Tibial nerve (tissue), 4 donors: ENCODE measurements around the gene KRTAP9-7. TPM values are rescaled to one million over a fixed set of nuclear protein-coding genes. Genes with fewer than 3 reads are reported as not detected.
"Not testable (repeated sequence)": the region's sequence is repeated elsewhere in the genome, so short reads cannot be mapped to it uniquely, and the experiment has no call there.

Experiments used
- DNase-seq, 2 donors: peaks; one replicate each; pipeline ENCODE4 v3.0.0-alpha.2; 2019; ENCODE audit warnings: low spot score in 2 of 2
- H3K27ac ChIP-seq, 4 donors: fragments of 200-600 bp; sonication (generic) in 3 of 4; one replicate each; pipeline ENCODE4 v1.5.1; 2017 to 2019; ENCODE audit warnings: mild to moderate bottlenecking in 1 of 4
- H3K27me3 ChIP-seq, 2 donors: fragments of 200-600 bp; sonication (generic) in 1 of 2; one replicate each; pipeline versions ENCODE4 v1.5.1 to v1.6.0; 2017 to 2019
- H3K36me3 ChIP-seq, 3 donors: fragments of 200-600 bp; sonication (generic); one replicate each; pipeline ENCODE4 v1.5.1; 2018 to 2019
- H3K4me1 ChIP-seq, 4 donors: fragments of 200-600 bp; sonication (generic) in 3 of 4; one replicate each; pipeline ENCODE4 v1.5.1; 2017 to 2019
- H3K4me3 ChIP-seq, 4 donors: fragments of 200-600 bp; sonication (generic) in 3 of 4; one replicate each; pipeline ENCODE4 v1.5.1; 2017 to 2019; ENCODE audit warnings: mild to moderate bottlenecking in 1 of 4, moderate library complexity in 1 of 4
- H3K9me3 ChIP-seq, 4 donors: fragments of 200-600 bp; sonication (generic) in 3 of 4; one replicate each; pipeline ENCODE4 v1.5.1; 2017 to 2019
- EP300 ChIP-seq, 2 donors: sonication (generic); formaldehyde crosslinking; IDR thresholded peaks; one replicate each; pipeline ENCODE4 v1.6.1; 2017; ENCODE audit warnings: antibody characterized with exemption in 2 of 2, mild to moderate bottlenecking in 1 of 2
- POLR2A ChIP-seq, 2 donors: fragments of 450-650 bp; IDR thresholded peaks; one replicate each; pipeline ENCODE4 v1.6.1; 2017; ENCODE audit warnings: antibody characterized with exemption in 2 of 2, mild to moderate bottlenecking in 2 of 2, moderate library complexity in 2 of 2
- WGBS, 2 donors: methylation state at CpG; one replicate each; pipeline ENCODE4 v1.1.5; 2018; 5-methylcytosine and 5-hydroxymethylcytosine counted together
- total RNA-seq, 4 donors: library from RNA; depleted of rRNA; stranded (reverse); fragments of >200 nt; gene quantifications; one replicate each; pipeline ENCODE4 v1.1.0, GENCODE V29; 2016
- TF ChIP-seq, protein P1 (sequence below), 5 experiments: fragments of 200-600 bp in 3 of 5; fragments of 450-650 bp in 2 of 5; sonication (generic) in 3 of 5; IDR thresholded peaks; one replicate each; pipeline ENCODE4 v1.5.1; 2016 to 2019; ENCODE audit warnings: antibody characterized with exemption in 5 of 5, mild to moderate bottlenecking in 3 of 5, moderate library complexity in 2 of 5

KRTAP9-7 gene
- total RNA-seq, 4 donors from 2014 or later = not detected

DNA sequence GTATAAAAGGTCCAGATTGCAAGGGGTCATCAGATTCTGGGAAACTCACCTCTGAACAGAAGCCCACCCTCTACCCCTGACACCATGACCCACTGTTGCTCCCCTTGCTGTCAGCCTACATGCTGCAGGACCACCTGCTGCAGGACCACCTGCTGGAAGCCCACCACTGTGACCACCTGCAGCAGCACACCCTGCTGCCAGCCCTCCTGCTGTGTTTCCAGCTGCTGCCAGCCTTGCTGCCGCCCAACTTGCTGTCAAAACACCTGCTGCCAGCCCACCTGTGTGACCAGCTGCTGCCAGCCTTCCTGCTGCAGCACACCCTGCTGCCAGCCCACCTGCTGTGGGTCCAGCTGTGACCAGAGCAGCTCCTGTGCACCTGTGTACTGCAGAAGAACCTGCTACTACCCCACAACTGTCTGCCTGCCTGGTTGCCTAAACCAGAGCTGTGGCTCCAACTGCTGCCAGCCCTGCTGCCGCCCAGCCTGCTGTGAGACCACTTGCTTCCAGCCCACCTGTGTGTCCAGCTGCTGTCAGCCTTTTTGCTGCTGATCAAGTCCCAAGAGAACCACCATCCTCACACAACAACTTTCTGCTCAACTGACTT lies 25.8 kb upstream of the KRTAP9-7 start, which contains the start of gene KRTAP9-4:
Gene KRTAP9-4 (plus strand): TSS at position 51 of the 604 bp plus-strand sequence. CDS start 34 bp downstream, at position 85.
- not testable (repeated sequence) for H3K36me3 ChIP-seq, H3K27ac ChIP-seq, H3K9me3 ChIP-seq, DNase-seq, H3K4me3 ChIP-seq, H3K27me3 ChIP-seq, H3K4me1 ChIP-seq
- WGBS, 2 donors = 60 to 100% methylated on average over 1 of the region's 2 CpGs

DNA sequence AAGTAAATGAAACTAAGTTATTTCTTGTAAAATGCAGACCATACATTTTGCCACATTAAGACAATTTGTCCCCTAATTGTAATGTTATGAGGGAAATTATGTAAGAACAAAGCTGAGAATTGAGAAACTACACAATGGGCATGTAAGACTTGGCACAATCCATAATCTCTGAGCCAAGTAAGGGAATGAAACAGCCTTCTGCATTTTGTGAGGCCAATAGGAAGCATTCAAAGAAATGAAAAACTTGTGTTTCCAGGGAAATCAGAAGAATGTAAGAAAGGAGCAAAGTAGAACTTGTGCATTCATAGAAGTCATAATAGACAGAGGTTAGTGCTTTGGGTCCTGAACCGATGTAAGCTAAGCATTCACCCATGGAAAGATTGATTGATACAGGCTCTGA lies 24.2 kb upstream of the KRTAP9-7 start:
- H3K4me3 ChIP-seq = no peak overlapping the region
- no peak overlapping the region for H3K27ac ChIP-seq
- H3K27me3 ChIP-seq = peaks cover 0 to 4% of the 10 kb centered on the region in 2 donors
- 43 to 52% methylated on average over 1 of the region's 1 CpG for WGBS, 2 donors
- no peaks in the 10 kb centered on the region for H3K36me3 ChIP-seq
- TF ChIP-seq POLR2A (IDR thresholded peaks at IDR 0.05) (no peak), EP300 (IDR thresholded peaks at IDR 0.05) (no peak)
- TF ChIP-seq, protein P1, sequence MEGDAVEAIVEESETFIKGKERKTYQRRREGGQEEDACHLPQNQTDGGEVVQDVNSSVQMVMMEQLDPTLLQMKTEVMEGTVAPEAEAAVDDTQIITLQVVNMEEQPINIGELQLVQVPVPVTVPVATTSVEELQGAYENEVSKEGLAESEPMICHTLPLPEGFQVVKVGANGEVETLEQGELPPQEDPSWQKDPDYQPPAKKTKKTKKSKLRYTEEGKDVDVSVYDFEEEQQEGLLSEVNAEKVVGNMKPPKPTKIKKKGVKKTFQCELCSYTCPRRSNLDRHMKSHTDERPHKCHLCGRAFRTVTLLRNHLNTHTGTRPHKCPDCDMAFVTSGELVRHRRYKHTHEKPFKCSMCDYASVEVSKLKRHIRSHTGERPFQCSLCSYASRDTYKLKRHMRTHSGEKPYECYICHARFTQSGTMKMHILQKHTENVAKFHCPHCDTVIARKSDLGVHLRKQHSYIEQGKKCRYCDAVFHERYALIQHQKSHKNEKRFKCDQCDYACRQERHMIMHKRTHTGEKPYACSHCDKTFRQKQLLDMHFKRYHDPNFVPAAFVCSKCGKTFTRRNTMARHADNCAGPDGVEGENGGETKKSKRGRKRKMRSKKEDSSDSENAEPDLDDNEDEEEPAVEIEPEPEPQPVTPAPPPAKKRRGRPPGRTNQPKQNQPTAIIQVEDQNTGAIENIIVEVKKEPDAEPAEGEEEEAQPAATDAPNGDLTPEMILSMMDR (IDR thresholded peaks at IDR 0.05) = no peak
- H3K9me3 ChIP-seq = no peaks in the 10 kb centered on the region
- no peak for DNase-seq
- no peaks in the 10 kb centered on the region for H3K4me1 ChIP-seq

DNA sequence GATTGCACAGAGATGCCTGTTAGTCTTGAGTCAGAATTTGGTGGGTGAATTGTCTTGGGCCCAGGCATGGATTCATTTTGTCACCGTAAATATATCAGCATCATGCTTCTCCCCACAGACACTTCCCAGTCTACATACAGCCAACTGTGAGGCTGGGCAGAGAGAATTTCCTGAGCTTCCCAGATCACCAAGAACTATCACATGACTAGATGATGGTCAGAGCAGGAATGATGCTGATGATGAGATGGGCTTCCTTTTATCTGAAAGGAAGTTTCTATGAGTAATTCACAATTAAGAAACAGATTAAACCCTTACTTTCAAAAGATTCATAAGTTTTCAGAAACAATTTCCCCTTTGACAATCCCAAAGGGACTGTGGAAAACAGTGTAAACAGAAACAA lies 20.6 kb upstream of the KRTAP9-7 start:
- no peak for DNase-seq
- TF ChIP-seq POLR2A (IDR thresholded peaks at IDR 0.05) (no peak), EP300 (IDR thresholded peaks at IDR 0.05) (no peak)
- TF ChIP-seq, protein P1 (IDR thresholded peaks at IDR 0.05) = no peak
- peaks cover 0 to 10% of the 10 kb centered on the region in 2 donors for H3K27me3 ChIP-seq
- no peaks in the 10 kb centered on the region for H3K9me3 ChIP-seq
- H3K36me3 ChIP-seq = no peaks in the 10 kb centered on the region
- H3K27ac ChIP-seq = no peak overlapping the region
- 0 to 33% methylated on average over 1 of the region's 1 CpG for WGBS, 2 donors
- H3K4me1 ChIP-seq = no peaks in the 10 kb centered on the region
- H3K4me3 ChIP-seq = no peak overlapping the region

DNA sequence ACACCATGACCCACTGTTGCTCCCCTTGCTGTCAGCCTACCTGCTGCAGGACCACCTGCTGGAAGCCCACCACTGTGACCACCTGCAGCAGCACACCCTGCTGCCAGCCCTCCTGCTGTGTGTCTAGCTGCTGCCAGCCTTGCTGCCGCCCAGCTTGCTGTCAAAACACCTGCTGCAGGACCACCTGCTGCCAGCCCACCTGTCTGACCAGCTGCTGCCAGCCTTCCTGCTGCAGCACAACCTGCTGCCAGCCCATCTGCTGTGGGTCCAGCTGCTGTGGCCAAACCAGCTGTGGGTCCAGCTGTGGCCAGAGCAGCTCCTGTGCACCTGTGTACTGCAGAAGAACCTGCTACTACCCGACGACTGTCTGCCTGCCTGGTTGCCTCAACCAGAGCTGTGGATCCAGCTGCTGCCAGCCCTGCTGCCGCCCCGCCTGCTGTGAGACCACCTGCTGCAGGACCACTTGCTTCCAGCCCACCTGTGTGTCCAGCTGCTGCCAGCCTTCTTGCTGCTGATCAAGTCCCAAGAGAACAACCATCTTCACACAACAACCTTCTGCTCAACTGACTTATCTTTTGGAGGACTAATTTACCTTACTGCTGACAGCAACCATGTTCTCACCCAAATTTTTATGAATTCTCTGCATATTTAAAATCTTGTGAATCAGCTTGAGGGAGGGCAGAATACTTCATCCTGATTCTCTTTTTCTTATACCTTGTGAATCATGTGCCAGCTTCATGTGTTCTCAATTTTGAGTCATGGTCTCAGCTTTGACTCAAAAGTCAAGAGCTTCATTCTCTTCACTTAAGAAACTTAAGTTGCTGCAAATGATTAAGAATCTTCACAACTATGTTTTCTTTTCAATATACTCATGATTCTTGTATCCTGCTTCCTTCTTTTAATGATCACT lies 19.9 kb upstream of the KRTAP9-7 start, which contains the start of gene KRTAP9-9:
Gene KRTAP9-9 (plus strand): TSS at position 4 of the 910 bp plus-strand sequence.
- not testable (repeated sequence) for H3K4me1 ChIP-seq, DNase-seq, H3K36me3 ChIP-seq, H3K9me3 ChIP-seq, H3K4me3 ChIP-seq, H3K27ac ChIP-seq
- 84 to 93% methylated on average over 4 of the region's 5 CpGs for WGBS, 2 donors
- H3K27me3 ChIP-seq = peaks cover 0 to 10% of the 10 kb centered on the region in 2 donors

DNA sequence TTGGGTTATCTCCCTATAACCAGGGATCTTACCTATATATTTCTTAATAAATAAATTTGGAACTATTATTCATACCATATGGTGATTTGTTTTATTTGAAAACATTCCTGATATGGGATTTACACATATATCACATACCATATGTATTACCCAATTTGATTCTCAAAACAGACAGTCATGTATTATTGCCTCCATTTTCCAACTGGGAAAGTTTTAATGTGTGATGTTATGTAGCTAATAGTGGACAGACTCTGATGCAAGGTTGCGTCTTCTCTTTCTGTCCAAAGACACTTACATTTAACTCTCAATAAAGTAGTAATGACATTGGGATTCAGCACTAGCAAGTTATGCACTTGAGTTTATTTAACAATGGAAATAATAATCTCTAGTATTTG lies 19.2 kb upstream of the KRTAP9-7 start:
- H3K27me3 ChIP-seq = peaks cover 0 to 10% of the 10 kb centered on the region in 2 donors
- H3K27ac ChIP-seq = no peak overlapping the region
- DNase-seq = no peak
- H3K4me3 ChIP-seq = no peak overlapping the region
- no peaks in the 10 kb centered on the region for H3K36me3 ChIP-seq
- TF ChIP-seq POLR2A (IDR thresholded peaks at IDR 0.05) (no peak), EP300 (IDR thresholded peaks at IDR 0.05) (no peak)
- TF ChIP-seq, protein P1 (IDR thresholded peaks at IDR 0.05) = no peak
- 88 to 94% methylated on average over 1 of the region's 1 CpG for WGBS, 2 donors
- H3K4me1 ChIP-seq = no peaks in the 10 kb centered on the region
- H3K9me3 ChIP-seq = no peaks in the 10 kb centered on the region

DNA sequence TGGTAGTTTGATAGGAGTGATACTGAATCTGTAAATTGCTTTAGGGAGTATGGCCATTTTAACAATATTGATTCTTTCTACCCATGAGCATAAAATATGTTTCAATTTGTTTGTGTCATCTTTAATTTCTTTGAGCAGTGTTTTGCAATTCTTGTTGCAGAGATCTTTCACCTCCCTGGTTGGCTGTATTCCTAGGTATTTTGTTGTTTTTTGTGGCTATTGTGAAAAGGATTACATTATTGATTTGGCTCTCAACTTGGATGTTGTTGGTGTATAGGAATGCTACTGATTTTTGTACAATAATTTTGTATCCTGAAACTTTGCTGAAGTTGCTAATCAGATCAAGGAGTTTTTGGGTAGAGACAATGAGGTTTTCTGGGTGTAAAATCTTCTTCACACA lies 17.1 kb upstream of the KRTAP9-7 start:
- Histone ChIP-seq H3K27ac (no peak overlapping the region), H3K4me1 (no peaks in the 10 kb centered on the region), H3K27me3 (peaks cover 0 to 9% of the 10 kb centered on the region in 2 donors), H3K36me3 (no peaks in the 10 kb centered on the region), H3K9me3 (no peaks in the 10 kb centered on the region), H3K4me3 (no peak overlapping the region)
- TF ChIP-seq POLR2A (IDR thresholded peaks at IDR 0.05) (no peak), EP300 (IDR thresholded peaks at IDR 0.05) (no peak)
- TF ChIP-seq, protein P1 (IDR thresholded peaks at IDR 0.05) = no peak
- no peak for DNase-seq
